NB4 (cell line): ENCODE data around the gene TTLL6.

Experiments
- POLR2A ChIP-seq: IDR thresholded peaks from 2 replicates; pipeline ENCODE4 v1.6.1; 2011; ENCODE audit warnings: mild to moderate bottlenecking; ENCODE audit not compliant: insufficient read length; ENCODE audit errors: extremely low read depth
- TF ChIP-seq, protein P1 (sequence below): IDR thresholded peaks from one replicate; pipeline ENCODE4 v1.5.1; 2012; ENCODE audit warnings: low read depth, low read length
- TF ChIP-seq, protein P2 (sequence below): IDR thresholded peaks from 2 replicates; pipeline ENCODE4 v1.6.1; 2011; ENCODE audit warnings: low read depth, low read length

DNA sequence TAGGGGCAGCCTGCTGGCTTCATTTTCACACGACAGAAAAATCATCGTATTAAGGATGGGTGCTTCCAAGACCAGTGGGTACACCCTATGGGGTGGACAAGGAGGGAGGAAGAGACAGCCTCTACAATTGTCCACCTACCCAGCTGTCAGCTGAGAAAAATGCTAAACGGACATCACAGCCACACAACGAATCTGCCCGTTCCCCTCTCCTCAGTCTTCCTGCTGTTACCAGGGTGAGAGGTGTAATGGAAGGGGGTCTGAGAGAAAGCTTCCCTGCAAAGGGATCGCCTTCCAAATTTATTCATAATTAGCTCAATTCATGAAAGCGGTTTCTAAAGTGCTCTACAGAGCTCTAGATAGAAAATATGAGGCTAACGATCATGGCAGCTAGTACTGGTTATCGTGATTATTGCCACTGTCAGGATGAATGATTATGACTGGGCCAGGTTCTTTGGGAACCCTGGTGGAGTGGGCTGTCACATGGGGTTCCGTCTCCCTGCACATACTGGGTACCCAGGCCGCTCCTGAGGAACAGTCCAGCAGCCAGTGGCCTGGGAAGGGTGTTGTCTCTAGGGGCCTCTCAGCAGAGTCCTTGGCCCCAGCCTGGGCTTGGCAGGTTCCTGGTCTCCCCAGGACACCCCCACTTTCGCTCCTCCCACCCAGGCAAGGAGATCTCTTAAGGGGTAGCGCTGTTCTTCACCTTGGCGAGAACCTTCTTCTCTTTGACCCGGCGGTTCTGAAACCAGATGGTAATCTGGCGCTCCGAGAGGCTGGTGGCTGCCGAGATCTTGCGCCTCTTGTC is 90.7 kb downstream of the TTLL6 start:
- TF ChIP-seq, protein P1, sequence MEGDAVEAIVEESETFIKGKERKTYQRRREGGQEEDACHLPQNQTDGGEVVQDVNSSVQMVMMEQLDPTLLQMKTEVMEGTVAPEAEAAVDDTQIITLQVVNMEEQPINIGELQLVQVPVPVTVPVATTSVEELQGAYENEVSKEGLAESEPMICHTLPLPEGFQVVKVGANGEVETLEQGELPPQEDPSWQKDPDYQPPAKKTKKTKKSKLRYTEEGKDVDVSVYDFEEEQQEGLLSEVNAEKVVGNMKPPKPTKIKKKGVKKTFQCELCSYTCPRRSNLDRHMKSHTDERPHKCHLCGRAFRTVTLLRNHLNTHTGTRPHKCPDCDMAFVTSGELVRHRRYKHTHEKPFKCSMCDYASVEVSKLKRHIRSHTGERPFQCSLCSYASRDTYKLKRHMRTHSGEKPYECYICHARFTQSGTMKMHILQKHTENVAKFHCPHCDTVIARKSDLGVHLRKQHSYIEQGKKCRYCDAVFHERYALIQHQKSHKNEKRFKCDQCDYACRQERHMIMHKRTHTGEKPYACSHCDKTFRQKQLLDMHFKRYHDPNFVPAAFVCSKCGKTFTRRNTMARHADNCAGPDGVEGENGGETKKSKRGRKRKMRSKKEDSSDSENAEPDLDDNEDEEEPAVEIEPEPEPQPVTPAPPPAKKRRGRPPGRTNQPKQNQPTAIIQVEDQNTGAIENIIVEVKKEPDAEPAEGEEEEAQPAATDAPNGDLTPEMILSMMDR = no peak
- TF ChIP-seq, protein P2, sequence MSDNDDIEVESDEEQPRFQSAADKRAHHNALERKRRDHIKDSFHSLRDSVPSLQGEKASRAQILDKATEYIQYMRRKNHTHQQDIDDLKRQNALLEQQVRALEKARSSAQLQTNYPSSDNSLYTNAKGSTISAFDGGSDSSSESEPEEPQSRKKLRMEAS = no peak
- TF ChIP-seq POLR2A = no peak
